GM12864 (cell line): ENCODE data around the gene IL10RB.

Experiments used
- DNase-seq: peaks from one replicate; pipeline ENCODE4 v3.0.0-alpha.2; 2011; ENCODE audit warnings: low read depth
- H3K4me3 ChIP-seq: 2 replicates; pipeline ENCODE4 v1.5.1; 2011; ENCODE audit warnings: mild to moderate bottlenecking, low read depth, low read length, control low read depth
- TF ChIP-seq, protein P1 (sequence below): IDR thresholded peaks from 2 replicates; pipeline ENCODE4 v1.5.1; 2011; ENCODE audit warnings: low read depth, mild to moderate bottlenecking, moderate library complexity, low read length, control low read depth, inconsistent platforms; ENCODE audit errors: missing control alignments

Gene IL10RB

DNA sequence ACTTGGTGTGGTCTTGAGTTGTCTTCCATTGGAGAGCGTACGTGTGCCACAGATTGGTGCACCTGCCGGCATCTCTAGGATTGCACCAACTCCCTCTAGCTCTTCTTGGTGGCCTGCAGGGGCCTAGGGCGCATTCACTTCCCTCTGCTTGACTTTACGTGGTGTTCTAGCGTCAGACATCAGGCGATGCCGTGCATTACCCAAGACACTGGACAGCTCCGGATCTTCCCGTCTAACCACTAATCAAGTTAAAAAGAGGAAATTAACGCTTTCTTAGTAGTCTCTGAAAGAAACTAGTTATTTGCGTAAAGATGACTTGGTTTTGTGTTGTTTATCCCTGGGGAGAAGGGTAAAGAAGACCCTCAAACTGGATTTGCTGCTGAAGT is 510 bp upstream of the IL10RB start:
- H3K4me3 ChIP-seq = peak overlapping the region; percentile 89
- TF ChIP-seq, protein P1, sequence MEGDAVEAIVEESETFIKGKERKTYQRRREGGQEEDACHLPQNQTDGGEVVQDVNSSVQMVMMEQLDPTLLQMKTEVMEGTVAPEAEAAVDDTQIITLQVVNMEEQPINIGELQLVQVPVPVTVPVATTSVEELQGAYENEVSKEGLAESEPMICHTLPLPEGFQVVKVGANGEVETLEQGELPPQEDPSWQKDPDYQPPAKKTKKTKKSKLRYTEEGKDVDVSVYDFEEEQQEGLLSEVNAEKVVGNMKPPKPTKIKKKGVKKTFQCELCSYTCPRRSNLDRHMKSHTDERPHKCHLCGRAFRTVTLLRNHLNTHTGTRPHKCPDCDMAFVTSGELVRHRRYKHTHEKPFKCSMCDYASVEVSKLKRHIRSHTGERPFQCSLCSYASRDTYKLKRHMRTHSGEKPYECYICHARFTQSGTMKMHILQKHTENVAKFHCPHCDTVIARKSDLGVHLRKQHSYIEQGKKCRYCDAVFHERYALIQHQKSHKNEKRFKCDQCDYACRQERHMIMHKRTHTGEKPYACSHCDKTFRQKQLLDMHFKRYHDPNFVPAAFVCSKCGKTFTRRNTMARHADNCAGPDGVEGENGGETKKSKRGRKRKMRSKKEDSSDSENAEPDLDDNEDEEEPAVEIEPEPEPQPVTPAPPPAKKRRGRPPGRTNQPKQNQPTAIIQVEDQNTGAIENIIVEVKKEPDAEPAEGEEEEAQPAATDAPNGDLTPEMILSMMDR = peak; percentile 18
- peak; percentile 68 for DNase-seq

DNA sequence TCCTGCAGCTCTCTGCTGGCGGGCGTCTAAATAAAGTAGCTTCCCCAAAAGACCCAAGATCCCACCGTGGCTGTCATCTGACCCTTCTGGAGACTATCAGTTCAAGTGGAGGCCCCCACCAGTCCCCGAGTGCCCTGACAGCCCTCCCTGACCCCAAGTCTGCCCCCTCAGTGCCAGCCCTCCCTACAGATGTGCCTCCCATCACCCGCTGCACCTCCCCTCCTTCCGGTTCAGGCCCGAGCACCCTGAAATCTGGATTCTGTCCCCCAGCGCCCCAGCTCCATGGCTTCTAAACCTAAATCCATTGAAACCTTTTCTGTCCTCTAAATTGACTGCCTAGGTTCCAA is 595 bp downstream of the IL10RB start:
- DNase-seq = peak; percentile 33
- H3K4me3 ChIP-seq = peak overlapping the region; percentile 89
- TF ChIP-seq, protein P1 = no peak

DNA sequence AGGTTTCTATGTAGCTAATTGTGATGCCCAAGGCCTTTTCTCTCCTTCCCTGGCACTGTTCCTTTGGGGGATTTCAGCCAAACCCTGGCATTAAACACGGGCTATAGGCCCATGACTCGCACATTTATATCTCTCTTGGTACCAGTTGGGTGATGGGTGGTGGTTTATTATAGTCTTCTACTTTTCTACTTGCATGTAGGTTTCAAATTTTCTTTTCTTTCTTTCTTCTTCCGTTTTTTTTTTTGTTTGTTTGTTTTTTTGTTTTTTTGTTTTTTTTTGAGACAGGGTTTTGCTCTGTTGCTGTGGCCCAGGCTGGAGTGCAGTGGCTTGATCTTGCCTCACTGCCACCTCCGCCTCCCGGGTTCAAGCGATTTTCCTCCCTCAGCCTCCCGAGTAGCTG is 1.1 kb downstream of the IL10RB start:
- H3K4me3 ChIP-seq = peak overlapping the region; percentile 89
- DNase-seq = no peak
- TF ChIP-seq, protein P1 = no peak

DNA sequence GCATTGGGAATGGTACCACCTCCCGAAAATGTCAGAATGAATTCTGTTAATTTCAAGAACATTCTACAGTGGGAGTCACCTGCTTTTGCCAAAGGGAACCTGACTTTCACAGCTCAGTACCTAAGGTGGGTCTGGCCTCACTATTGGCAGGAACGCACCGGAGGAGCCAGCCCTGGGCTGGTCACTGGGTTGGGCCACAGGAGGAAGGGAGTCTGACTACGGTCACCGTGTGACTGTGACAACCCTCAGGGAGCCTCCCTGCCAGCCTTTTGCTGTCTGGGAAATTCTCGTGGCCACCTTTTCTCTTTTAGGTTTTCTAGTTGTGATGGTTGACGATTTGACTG is 2.2 kb downstream of the IL10RB start:
- peak overlapping the region; percentile 28 for H3K4me3 ChIP-seq
- no peak for DNase-seq
- TF ChIP-seq, protein P1 = no peak

DNA sequence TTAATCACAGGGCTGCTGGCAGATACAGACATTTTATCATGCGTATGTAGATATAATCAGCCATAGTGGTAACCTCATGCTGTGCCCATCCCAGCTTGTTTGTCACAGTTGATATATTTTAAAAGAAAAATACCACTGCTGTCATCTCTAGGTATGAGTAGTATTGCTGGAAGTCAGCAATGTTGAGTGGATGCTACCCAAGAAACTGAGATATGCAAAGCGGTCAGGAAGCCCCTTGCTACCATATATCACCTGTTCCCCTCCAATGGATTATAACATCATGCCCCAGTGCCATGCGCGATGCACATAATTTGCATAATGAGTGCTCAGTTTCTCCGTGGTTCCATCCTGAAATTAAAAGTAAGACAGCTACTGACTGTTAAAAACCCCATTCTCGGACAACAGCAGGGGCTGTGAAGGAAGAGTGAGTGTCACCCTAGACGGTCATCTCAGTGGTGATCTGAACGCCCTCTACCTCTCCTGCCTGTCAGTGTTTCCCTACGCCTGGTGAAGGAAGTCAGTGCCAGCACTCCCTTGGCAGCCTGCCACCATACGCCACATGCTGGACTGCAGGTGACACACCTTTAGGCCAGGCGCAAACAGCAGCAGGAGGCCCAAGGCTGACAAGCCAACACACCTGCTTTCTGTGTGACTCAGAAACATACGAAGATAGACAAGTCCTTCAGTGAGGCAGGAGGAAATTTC is 2.7 kb downstream of the IL10RB start:
- DNase-seq = peak; percentile 88
- peak overlapping the region; percentile 28 for H3K4me3 ChIP-seq

DNA sequence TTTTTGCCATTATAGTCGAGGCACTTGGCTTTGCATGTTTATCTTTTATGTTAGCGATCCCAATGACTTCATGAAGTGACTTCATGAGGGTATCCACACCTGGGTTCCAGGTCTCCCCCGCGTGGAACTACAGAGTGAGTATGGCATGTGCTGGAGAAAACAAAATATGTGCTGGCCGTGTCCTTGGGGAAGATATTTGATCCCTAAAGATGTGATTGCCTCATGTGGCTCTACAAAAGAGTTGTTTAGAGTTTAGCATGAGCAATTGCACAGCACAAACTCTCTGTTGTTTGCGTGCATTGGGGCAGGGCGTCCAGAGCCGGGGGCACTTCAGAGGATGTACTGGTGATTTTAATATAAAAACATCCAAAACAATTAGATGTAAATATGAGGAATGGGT is 4.8 kb downstream of the IL10RB start:
- no peak overlapping the region for H3K4me3 ChIP-seq
- DNase-seq = no peak
- TF ChIP-seq, protein P1 = no peak

More for the DNA sequence above, 2.7 kb downstream of the IL10RB start:
- TF ChIP-seq, protein P1 = peak; percentile 16

DNA sequence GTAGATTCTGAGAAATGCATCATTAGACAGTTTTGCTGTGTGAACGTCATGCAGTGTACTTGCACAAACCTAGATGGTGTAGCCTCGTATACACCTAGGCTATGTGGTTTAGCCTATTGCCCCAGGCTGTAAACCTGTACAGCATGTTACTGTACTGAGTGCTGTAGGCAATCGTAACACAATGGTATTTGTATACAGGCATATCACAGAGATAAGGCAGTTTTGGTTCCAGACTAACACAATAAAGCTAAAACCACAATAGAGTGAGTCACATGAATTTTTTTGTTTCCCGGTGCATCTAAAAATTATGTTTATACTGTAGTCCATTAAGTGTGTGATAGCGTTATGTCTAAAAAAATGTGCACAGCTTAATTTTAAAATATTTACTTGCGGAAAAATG is 6.9 kb downstream of the IL10RB start:
- TF ChIP-seq, protein P1 = no peak
- no peak for DNase-seq
- H3K4me3 ChIP-seq = no peak overlapping the region
